ENCODE data around the gene MAN1B1. TPM values are rescaled to one million over a fixed set of nuclear protein-coding genes. Genes with fewer than 3 reads are reported as not detected.

The MAN1B1 gene
- total and polyA plus RNA-seq, 2 of the 4 experiments (the other 2 are of a cell fraction) = 28.7 to 55.1 TPM

- intact Hi-C loops (cut with micrococcal nuclease) = no loop called here
- Histone ChIP-seq H3K18ac (ENCODE audit: low read depth, low read length) (no peak overlapping the region), H2BK120ac (ENCODE audit: low read depth, low read length) (no peak overlapping the region), H3K9ac (ENCODE audit: low read depth, low read length) (no peak overlapping the region), H2AK9ac (replicated peaks; ENCODE audit: low read depth, low read length, poor library complexity) (no peak overlapping the region), H3K56ac (ENCODE audit: extremely low read depth, insufficient read depth, low read length) (no peak overlapping the region), H3K27me3 (ENCODE audit: control insufficient read depth, insufficient read depth, low read length) (no peaks in the 10 kb centered on the region; the same call in 1 of the 2 replicates), H3K9me3 (ENCODE audit: control insufficient read depth, insufficient read depth, low read length) (no peaks in the 10 kb centered on the region), H4K8ac (ENCODE audit: low read depth in 2 of 2, low read length in 2 of 2) (no peak overlapping the region), H4K20me1 (ENCODE audit: insufficient read depth, low read length) (no peaks in the 10 kb centered on the region), H3K14ac (replicated peaks; ENCODE audit: low read depth, low read length) (no peak overlapping the region), H2AFZ (replicated peaks; ENCODE audit: low read length, poor library complexity) (no peak overlapping the region), H3K4me2 (ENCODE audit: low read depth, low read length) (no peak overlapping the region), H3K79me1 (ENCODE audit: low read depth in 1 of 2, low read length in 2 of 2) (peaks cover 2 to 11% of the 10 kb centered on the region in 2 experiments), H2BK5ac (ENCODE audit: low read depth, low read length, poor library complexity, severe bottlenecking) (no peak overlapping the region), H2BK15ac (ENCODE audit: low read depth, low read length) (no peak overlapping the region), H3K23ac (ENCODE audit: low read depth, low read length) (no peak overlapping the region), H2BK20ac (ENCODE audit: low read depth, low read length) (no peak overlapping the region), H3K4ac (ENCODE audit: low read depth, low read length) (no peak overlapping the region), H3K36me3 (ENCODE audit: control insufficient read depth, insufficient read depth, low read length) (no peaks in the 10 kb centered on the region), H4K5ac (ENCODE audit: low read depth, low read length) (no peak overlapping the region), H2AK5ac (ENCODE audit: low read depth, low read length) (no peak overlapping the region), H4K91ac (ENCODE audit: insufficient read depth, low read depth, low read length) (no peak overlapping the region), H3K4me1 (ENCODE audit: control insufficient read depth, insufficient read depth, low read length) (peaks cover 3% of the 10 kb centered on the region; the same call in 1 of the 2 replicates), H3K4me3 (ENCODE audit: insufficient read depth, low read depth, low read length) (no peak overlapping the region), H3K9me1 (ENCODE audit: insufficient read depth, low read length) (no peaks in the 10 kb centered on the region), H3K27ac (ENCODE audit: insufficient read depth, low read length) (no peak overlapping the region)
- ATAC-seq (ENCODE audit: low read depth) (no peak), DNase-seq (no peak)
- BruUV-seq (replicated peaks) = no TSS peak
- ChIA-PET POLR2A (ENCODE audit: unreplicated experiment) (no interaction called here), CTCF (interaction anchor here (1.2 kb wide), 1 partner anchor 19 kb away, joined by 4 read pairs; the partner anchor contains the start of gene NPDC1)
- in situ Hi-C loops (cut with MboI; ENCODE audit: low sequenced_read_pairs) = no loop called here
- TF ChIP-seq RFX5 (IDR thresholded peaks at IDR 0.05; ENCODE audit: low read depth, low read length) (no peak), BHLHE40 (IDR thresholded peaks at IDR 0.05; ENCODE audit: low read depth, low read length) (no peak), POLR2A (IDR thresholded peaks at IDR 0.05; ENCODE audit: low read depth, low read length) (no peak), MAZ (IDR thresholded peaks at IDR 0.05; ENCODE audit: borderline replicate concordance, low read depth, low read length) (no peak), FOS (IDR thresholded peaks at IDR 0.05; ENCODE audit: low read depth, low read length) (no peak), SMC3 (IDR thresholded peaks at IDR 0.05; ENCODE audit: low read depth, low read length) (no peak), CEBPB (IDR thresholded peaks at IDR 0.05; ENCODE audit: low read depth, low read length) (no peak)
- TF ChIP-seq, protein P1, sequence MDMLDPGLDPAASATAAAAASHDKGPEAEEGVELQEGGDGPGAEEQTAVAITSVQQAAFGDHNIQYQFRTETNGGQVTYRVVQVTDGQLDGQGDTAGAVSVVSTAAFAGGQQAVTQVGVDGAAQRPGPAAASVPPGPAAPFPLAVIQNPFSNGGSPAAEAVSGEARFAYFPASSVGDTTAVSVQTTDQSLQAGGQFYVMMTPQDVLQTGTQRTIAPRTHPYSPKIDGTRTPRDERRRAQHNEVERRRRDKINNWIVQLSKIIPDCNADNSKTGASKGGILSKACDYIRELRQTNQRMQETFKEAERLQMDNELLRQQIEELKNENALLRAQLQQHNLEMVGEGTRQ (IDR thresholded peaks at IDR 0.05; ENCODE audit: low read depth, low read length) = no peak
- dilution Hi-C loops (cut with HindIII; ENCODE audit: low sequenced_read_pairs, unreplicated experiment) = no loop called here
- WGBS, 2 experiments (ENCODE audit: extremely low coverage in 2 of 2, insufficient read length in 1 of 2) = 96% methylated on average over 6 of the region's 23 CpGs; no CpG with 5 or more reads in 1 of the 2 experiments
Measured at GRCh38 chr9:137065336-137065967, 21.3 kb upstream of the MAN1B1 start.
